ENCODE measurements around the gene TRIP4.

The TRIP4 gene

DNA sequence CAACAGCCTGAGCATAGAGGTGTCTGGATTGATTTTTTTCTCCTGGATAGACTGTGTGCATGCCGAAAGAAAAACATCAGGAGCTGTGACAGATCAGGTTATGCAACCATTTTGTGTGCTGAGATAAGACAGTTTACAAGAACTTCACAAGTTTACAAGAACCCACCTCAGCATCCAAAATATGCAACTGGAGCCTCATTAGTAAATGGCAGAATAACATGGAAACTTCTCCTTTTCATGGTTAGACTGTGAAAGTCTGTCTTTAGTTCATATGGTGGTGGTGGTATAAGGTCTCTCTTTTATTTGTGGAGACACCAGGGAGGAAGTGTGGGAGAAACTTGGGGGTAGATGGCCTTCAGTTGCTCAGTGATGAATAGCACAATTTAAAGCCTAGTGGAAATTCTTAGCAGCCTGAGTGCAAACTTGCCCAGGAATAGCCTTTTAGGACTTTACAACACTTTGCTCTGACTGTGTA lies 69.0 kb downstream of the TRIP4 start:
- Mint-ChIP-seq H3K36me3 (ENCODE audit: low read depth) (no peaks in the 10 kb centered on the region), H3K27me3 (ENCODE audit: low read depth) (no peaks in the 10 kb centered on the region)

DNA sequence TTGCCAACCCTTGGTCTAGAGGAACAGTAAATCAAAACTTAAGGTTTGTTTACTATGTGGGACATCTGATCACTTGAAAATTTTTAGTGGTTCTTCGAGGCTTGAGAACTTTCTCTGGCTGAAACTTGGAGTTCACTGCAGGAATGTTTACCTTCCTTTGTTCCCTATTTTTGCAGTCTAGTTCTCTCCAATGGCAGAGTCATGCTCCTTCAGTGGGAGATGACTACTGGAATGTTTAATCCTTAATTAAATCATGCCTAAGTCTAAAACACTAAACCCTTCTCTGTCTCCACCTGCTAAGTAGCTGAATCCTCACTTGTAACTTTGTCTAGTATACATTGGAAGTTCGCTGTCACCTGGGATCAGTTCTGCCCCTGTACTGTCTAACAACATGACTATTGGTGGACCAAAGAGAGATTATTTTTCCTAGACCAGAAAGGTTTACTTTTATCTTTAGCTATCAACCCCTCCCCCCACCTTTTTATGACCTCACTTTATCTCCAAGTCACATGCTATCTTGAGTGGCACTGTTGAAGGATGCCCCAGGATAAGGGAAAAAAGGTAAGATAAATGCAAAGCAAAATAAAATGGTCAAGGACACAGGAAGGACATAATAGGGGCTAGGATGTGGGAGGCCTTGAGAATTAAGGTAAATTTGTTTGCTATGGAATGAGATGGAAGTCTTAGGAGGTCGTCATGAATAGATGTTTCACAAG lies 71.6 kb downstream of the TRIP4 start:
- H3K9me3 Mint-ChIP-seq = no peaks in the 10 kb centered on the region

More for the DNA sequence above, 69.0 kb downstream of the TRIP4 start:
- Mint-ChIP-seq H3K4me1 (peaks cover 64% of the 10 kb centered on the region), H3K4me3 (peak overlapping the region; percentile 19 to 68 (median 52)), H3K9me3 (no peaks in the 10 kb centered on the region), H3K27ac (peak overlapping the region; percentile 89 to 91 (median 91))
- no peak for TF ChIP-seq CTCF (IDR thresholded peaks at IDR 0.05; ENCODE audit: unreplicated experiment in 3 of 3)

GRCh38 chr15:64460206-64460723 lies 72.6 kb downstream of the TRIP4 start, which contains the start of gene ZNF609:
Gene ZNF609 (plus strand): TSS chr15:64460578. CDS start chr15:64499420, 38,842 bp downstream.
- H3K4me1 Mint-ChIP-seq = peaks cover 73% of the 10 kb centered on the region
- peak within 1 kb of the TSS; percentile 93 to 98 (median 97) for H3K27ac Mint-ChIP-seq
- no peaks in the 10 kb centered on the region for H3K27me3 Mint-ChIP-seq (ENCODE audit: low read depth)
- no peaks in the 10 kb centered on the region for H3K9me3 Mint-ChIP-seq
- peak within 1 kb of the TSS; percentile 87 to 95 (median 93) for H3K4me3 Mint-ChIP-seq
- TF ChIP-seq CTCF (IDR thresholded peaks at IDR 0.05; ENCODE audit: unreplicated experiment in 3 of 3) = no peak
- peaks cover 5% of the 10 kb centered on the region for H3K36me3 Mint-ChIP-seq (ENCODE audit: low read depth)

More for the DNA sequence above, 71.6 kb downstream of the TRIP4 start:
- Mint-ChIP-seq H3K27me3 (ENCODE audit: low read depth) (no peaks in the 10 kb centered on the region), H3K4me3 (peak overlapping the region; percentile 82 to 89 (median 87)), H3K27ac (peak overlapping the region; percentile 91 to 95 (median 91)), H3K36me3 (ENCODE audit: low read depth) (no peaks in the 10 kb centered on the region), H3K4me1 (peaks cover 71% of the 10 kb centered on the region)
- no peak for TF ChIP-seq CTCF (IDR thresholded peaks at IDR 0.05; ENCODE audit: unreplicated experiment in 3 of 3)

- no peaks in the 10 kb centered on the region for H3K27me3 Mint-ChIP-seq (ENCODE audit: low read depth)
- H3K4me1 Mint-ChIP-seq = peaks cover 69% of the 10 kb centered on the region
- peak overlapping the region; percentile 93 to 98 (median 97) for H3K27ac Mint-ChIP-seq
- H3K9me3 Mint-ChIP-seq = no peaks in the 10 kb centered on the region
- no peak for TF ChIP-seq CTCF (IDR thresholded peaks at IDR 0.05; ENCODE audit: unreplicated experiment in 3 of 3)
- peak overlapping the region; percentile 87 to 95 (median 93) for H3K4me3 Mint-ChIP-seq
- H3K36me3 Mint-ChIP-seq (ENCODE audit: low read depth) = peaks cover 5% of the 10 kb centered on the region
Measured at GRCh38 chr15:64460724-64461720, 73.4 kb downstream of the TRIP4 start.

GRCh38 chr15:64461721-64462162 lies 74.1 kb downstream of the TRIP4 start:
- no peaks in the 10 kb centered on the region for H3K27me3 Mint-ChIP-seq (ENCODE audit: low read depth)
- H3K36me3 Mint-ChIP-seq (ENCODE audit: low read depth) = peaks cover 5% of the 10 kb centered on the region
- peaks cover 69% of the 10 kb centered on the region for H3K4me1 Mint-ChIP-seq
- H3K27ac Mint-ChIP-seq = peak overlapping the region; percentile 93 to 98 (median 97)
- no peak for TF ChIP-seq CTCF (IDR thresholded peaks at IDR 0.05; ENCODE audit: unreplicated experiment in 3 of 3)
- H3K4me3 Mint-ChIP-seq = peak overlapping the region; percentile 87 to 95 (median 93)
- H3K9me3 Mint-ChIP-seq = no peaks in the 10 kb centered on the region

Measured in nephron (organoid).